Activated T-helper 1 cell treated with anti-CD3 and anti-CD28 coated beads, Interleukin-12 subunit alpha, Interleukin-12 subunit beta, Interleukin-2, Interleukin-4 antibody, amounts not matched to agents 30 ng/mL and 10 ng/mL and 1 ng/mL, durations not matched to agents 14 hours and 24 hours and 36 hours (primary cell): ENCODE results near the gene SETD7. TPM values are rescaled to one million over a fixed set of nuclear protein-coding genes. Genes with fewer than 3 reads are reported as not detected.

ENCODE experiments used
- DNase-seq: peaks from one replicate; pipeline ENCODE4 v3.0.0; 2021; ENCODE audit warnings: low spot score
- H3K27ac Mint-ChIP-seq: one replicate; pipeline ENCODE4 v1.8.0; 2021; ENCODE audit warnings: mild to moderate bottlenecking, mixed read lengths
- H3K27me3 Mint-ChIP-seq: one replicate; pipeline ENCODE4 v1.8.0; 2022; ENCODE audit warnings: mild to moderate bottlenecking, moderate library complexity, mixed read lengths; ENCODE audit not compliant: insufficient read depth
- H3K36me3 Mint-ChIP-seq: one replicate; pipeline ENCODE4 v1.8.0; 2021; ENCODE audit warnings: low read depth, mixed read lengths
- H3K4me1 Mint-ChIP-seq: one replicate; pipeline ENCODE4 v1.8.0; 2021; ENCODE audit warnings: low read depth, mixed read lengths
- H3K4me3 Mint-ChIP-seq: one replicate; pipeline ENCODE4 v1.8.0; 2021; ENCODE audit warnings: mild to moderate bottlenecking, moderate library complexity, mixed read lengths
- H3K9me3 Mint-ChIP-seq: one replicate; pipeline ENCODE4 v1.8.0; 2021; ENCODE audit warnings: mixed read lengths
- intact Hi-C: fragments of 100-400 bp; cut with micrococcal nuclease; formaldehyde crosslinking; loops from one replicate; pipeline ENCODE4 v1.15.1; 2024
- total RNA-seq: library from RNA; stranded (reverse); gene quantifications from 2 replicates; pipeline ENCODE4 v1.2.3, GENCODE V29; 2022

The SETD7 gene
- total RNA-seq, 1 donor from 2014 or later = 17.4 TPM

- no peaks in the 10 kb centered on the region for H3K36me3 Mint-ChIP-seq
- H3K27me3 Mint-ChIP-seq = peaks cover 9% of the 10 kb centered on the region
- H3K9me3 Mint-ChIP-seq = no peaks in the 10 kb centered on the region
- no peak overlapping the region for H3K27ac Mint-ChIP-seq
- DNase-seq = no peak
- H3K4me3 Mint-ChIP-seq = no peak overlapping the region
- peaks cover 16% of the 10 kb centered on the region for H3K4me1 Mint-ChIP-seq
- intact Hi-C loops = no loop called here
Observed at GRCh38 chr4:139563515-139563914, 7.5 kb upstream of the SETD7 start.

GRCh38 chr4:139562839-139563238, 6.8 kb upstream of the SETD7 start:
- Mint-ChIP-seq H3K36me3 (no peaks in the 10 kb centered on the region), H3K4me1 (peaks cover 18% of the 10 kb centered on the region), H3K27me3 (peaks cover 10% of the 10 kb centered on the region), H3K4me3 (no peak overlapping the region), H3K9me3 (no peaks in the 10 kb centered on the region), H3K27ac (no peak overlapping the region)
- intact Hi-C loops = no loop called here
- DNase-seq = no peak

- intact Hi-C loops = no loop called here
- Mint-ChIP-seq H3K27ac (no peak overlapping the region), H3K9me3 (no peaks in the 10 kb centered on the region), H3K36me3 (no peaks in the 10 kb centered on the region), H3K4me3 (no peak overlapping the region), H3K27me3 (peaks cover 13% of the 10 kb centered on the region), H3K4me1 (peaks cover 24% of the 10 kb centered on the region)
- no peak for DNase-seq
Observed at GRCh38 chr4:139562067-139562684, 6.2 kb upstream of the SETD7 start.

- no peaks in the 10 kb centered on the region for H3K36me3 Mint-ChIP-seq
- peaks cover 17% of the 10 kb centered on the region for H3K27me3 Mint-ChIP-seq
- H3K27ac Mint-ChIP-seq = peak overlapping the region; percentile 27
- peaks cover 28% of the 10 kb centered on the region for H3K4me1 Mint-ChIP-seq
- DNase-seq = no peak
- intact Hi-C loops = no loop called here
- H3K4me3 Mint-ChIP-seq = no peak overlapping the region
- H3K9me3 Mint-ChIP-seq = no peaks in the 10 kb centered on the region
Observed at GRCh38 chr4:139560406-139561104, 4.5 kb upstream of the SETD7 start.

GRCh38 chr4:139559687-139560086, 3.7 kb upstream of the SETD7 start:
- Mint-ChIP-seq H3K36me3 (no peaks in the 10 kb centered on the region), H3K9me3 (no peaks in the 10 kb centered on the region), H3K27me3 (peaks cover 17% of the 10 kb centered on the region), H3K4me1 (peaks cover 34% of the 10 kb centered on the region), H3K4me3 (no peak overlapping the region), H3K27ac (no peak overlapping the region)
- DNase-seq = no peak
- intact Hi-C loops = loop anchor here (5.0 kb wide), 2 partner anchors 298 to 593 kb away; partner anchors contain the start of gene MAML3

GRCh38 chr4:139559089-139559479, 3.1 kb upstream of the SETD7 start:
- no peaks in the 10 kb centered on the region for H3K9me3 Mint-ChIP-seq
- no peaks in the 10 kb centered on the region for H3K36me3 Mint-ChIP-seq
- H3K27me3 Mint-ChIP-seq = peaks cover 17% of the 10 kb centered on the region
- H3K4me3 Mint-ChIP-seq = peak overlapping the region; percentile 7
- peaks cover 38% of the 10 kb centered on the region for H3K4me1 Mint-ChIP-seq
- intact Hi-C loops = loop anchor here (5.0 kb wide), 2 partner anchors 298 to 593 kb away; partner anchors contain the start of gene MAML3
- peak overlapping the region; percentile 10 for H3K27ac Mint-ChIP-seq
- no peak for DNase-seq

GRCh38 chr4:139558235-139559088, 2.4 kb upstream of the SETD7 start:
- H3K27ac Mint-ChIP-seq = peak overlapping the region; percentile 10
- H3K4me3 Mint-ChIP-seq = peak overlapping the region; percentile 7
- H3K36me3 Mint-ChIP-seq = no peaks in the 10 kb centered on the region
- intact Hi-C loops = loop anchor here (5.0 kb wide), 2 partner anchors 299 to 594 kb away; partner anchors contain the start of gene MAML3
- H3K27me3 Mint-ChIP-seq = peaks cover 13% of the 10 kb centered on the region
- peaks cover 44% of the 10 kb centered on the region for H3K4me1 Mint-ChIP-seq
- H3K9me3 Mint-ChIP-seq = no peaks in the 10 kb centered on the region
- no peak for DNase-seq

- Mint-ChIP-seq H3K4me3 (peak overlapping the region; percentile 93), H3K27me3 (peaks cover 13% of the 10 kb centered on the region), H3K4me1 (peaks cover 53% of the 10 kb centered on the region), H3K27ac (no peak overlapping the region), H3K9me3 (no peaks in the 10 kb centered on the region), H3K36me3 (no peaks in the 10 kb centered on the region)
- intact Hi-C loops = loop anchor here (2.0 to 5.0 kb wide), 7 partner anchors 45 to 965 kb away; partner anchors contain the start of genes ELF2, MAML3 and SCOC
- DNase-seq = no peak
Observed at GRCh38 chr4:139557556-139558110, 1.6 kb upstream of the SETD7 start.

- Mint-ChIP-seq H3K9me3 (no peaks in the 10 kb centered on the region), H3K36me3 (no peaks in the 10 kb centered on the region), H3K27me3 (peaks cover 13% of the 10 kb centered on the region), H3K27ac (peak overlapping the region; percentile 98), H3K4me1 (peaks cover 57% of the 10 kb centered on the region), H3K4me3 (peak overlapping the region; percentile 93)
- intact Hi-C loops = loop anchor here (1.0 to 5.0 kb wide), 8 partner anchors 46 to 966 kb away; partner anchors contain the start of genes ELF2, MAML3 and SCOC
- DNase-seq = peak; percentile 45
Observed at GRCh38 chr4:139556724-139557555, 921 bp upstream of the SETD7 start.

GRCh38 chr4:139555705-139556070, 331 bp downstream of the SETD7 start:
- intact Hi-C loops = loop anchor here (1.0 to 5.0 kb wide), 11 partner anchors 47 to 967 kb away; partner anchors contain the start of genes ELF2, MAML3, NAA15 and NOCT
- Mint-ChIP-seq H3K4me3 (peak overlapping the region; percentile 93), H3K27ac (peak overlapping the region; percentile 98), H3K36me3 (no peaks in the 10 kb centered on the region), H3K4me1 (peaks cover 53% of the 10 kb centered on the region), H3K27me3 (peaks cover 13% of the 10 kb centered on the region), H3K9me3 (no peaks in the 10 kb centered on the region)
- DNase-seq = peak; percentile 12

- Mint-ChIP-seq H3K4me1 (peaks cover 47% of the 10 kb centered on the region), H3K4me3 (peak overlapping the region; percentile 93), H3K27me3 (peaks cover 13% of the 10 kb centered on the region), H3K9me3 (no peaks in the 10 kb centered on the region), H3K36me3 (no peaks in the 10 kb centered on the region), H3K27ac (peak overlapping the region; percentile 96)
- intact Hi-C loops = loop anchor here (1.0 to 5.0 kb wide), 5 partner anchors 102 to 597 kb away; partner anchors contain the start of genes MAML3, NAA15 and NOCT
- DNase-seq = peak; percentile 78
Observed at GRCh38 chr4:139554893-139555704, 920 bp downstream of the SETD7 start.
